ENCODE data around the gene CYP46A1. TPM values are rescaled to one million over a fixed set of nuclear protein-coding genes. Genes with fewer than 3 reads are reported as not detected.
A peak's percentile ranks its signal among the peaks of the same experiment; 100 is the strongest.

Gene CYP46A1
- total RNA-seq, 4 donors from 2014 or later = 0.04 to 1.1 TPM; not detected in 2

DNA sequence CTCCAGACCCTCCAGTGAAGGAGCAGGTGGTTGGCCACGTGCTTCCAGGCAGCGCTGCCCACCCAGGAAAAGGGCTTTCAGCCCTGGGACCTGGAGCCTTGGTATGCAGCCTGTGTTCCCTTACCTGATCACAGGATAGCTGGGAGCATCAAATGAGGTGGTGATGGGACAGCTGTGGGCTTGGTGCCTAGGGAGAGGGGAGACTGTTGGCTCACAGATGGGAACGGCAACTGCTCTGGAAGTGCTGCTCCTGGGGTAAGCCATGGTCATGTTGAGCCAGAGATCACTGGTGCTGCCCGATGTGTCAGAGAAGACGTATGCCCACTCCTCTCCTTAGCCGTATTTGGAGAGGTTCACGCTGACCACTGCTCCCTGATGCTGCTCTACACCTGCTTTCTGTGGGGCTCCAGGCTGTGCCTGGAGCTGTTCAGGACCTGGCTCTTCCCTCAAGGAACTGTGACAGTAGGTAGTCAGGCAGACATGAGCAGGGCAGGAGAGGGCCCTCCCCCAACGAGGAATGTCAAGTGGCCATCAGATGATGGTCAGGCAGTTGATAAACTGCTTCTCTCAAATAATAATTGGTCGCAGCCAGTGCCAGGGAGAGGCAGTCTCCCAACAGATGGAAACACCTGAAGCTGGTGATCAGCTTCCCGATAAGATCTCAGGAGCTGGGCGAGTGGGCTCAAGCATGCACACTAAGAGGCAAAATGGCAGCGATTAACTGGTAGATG, 2.8 kb upstream of the CYP46A1 start:
- WGBS, 2 donors = 80 to 81% methylated on average over 7 to 11 of the region's 12 CpGs
- peaks cover 11 to 19% (median 12%) of the 10 kb centered on the region in 3 donors for H3K4me1 ChIP-seq
- no peaks in the 10 kb centered on the region for H3K36me3 ChIP-seq
- peaks cover 0 to 23% (median 12%) of the 10 kb centered on the region in 3 donors for H3K9me3 ChIP-seq
- DNase-seq = no peak
- intact Hi-C loops (cut with DNase I) = loop anchor here (5.0 kb wide), 1 partner anchor 206 kb away; no protein-coding TSS in a partner anchor
- H3K27me3 ChIP-seq = peaks cover 0 to 22% (median 0%) of the 10 kb centered on the region in 4 donors
- H3K4me3 ChIP-seq = no peak overlapping the region
- no peak overlapping the region for H3K27ac ChIP-seq
- TF ChIP-seq, protein P1, sequence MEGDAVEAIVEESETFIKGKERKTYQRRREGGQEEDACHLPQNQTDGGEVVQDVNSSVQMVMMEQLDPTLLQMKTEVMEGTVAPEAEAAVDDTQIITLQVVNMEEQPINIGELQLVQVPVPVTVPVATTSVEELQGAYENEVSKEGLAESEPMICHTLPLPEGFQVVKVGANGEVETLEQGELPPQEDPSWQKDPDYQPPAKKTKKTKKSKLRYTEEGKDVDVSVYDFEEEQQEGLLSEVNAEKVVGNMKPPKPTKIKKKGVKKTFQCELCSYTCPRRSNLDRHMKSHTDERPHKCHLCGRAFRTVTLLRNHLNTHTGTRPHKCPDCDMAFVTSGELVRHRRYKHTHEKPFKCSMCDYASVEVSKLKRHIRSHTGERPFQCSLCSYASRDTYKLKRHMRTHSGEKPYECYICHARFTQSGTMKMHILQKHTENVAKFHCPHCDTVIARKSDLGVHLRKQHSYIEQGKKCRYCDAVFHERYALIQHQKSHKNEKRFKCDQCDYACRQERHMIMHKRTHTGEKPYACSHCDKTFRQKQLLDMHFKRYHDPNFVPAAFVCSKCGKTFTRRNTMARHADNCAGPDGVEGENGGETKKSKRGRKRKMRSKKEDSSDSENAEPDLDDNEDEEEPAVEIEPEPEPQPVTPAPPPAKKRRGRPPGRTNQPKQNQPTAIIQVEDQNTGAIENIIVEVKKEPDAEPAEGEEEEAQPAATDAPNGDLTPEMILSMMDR (IDR thresholded peaks at IDR 0.05) = no peak
- no peak for TF ChIP-seq POLR2A (IDR thresholded peaks at IDR 0.05)

DNA sequence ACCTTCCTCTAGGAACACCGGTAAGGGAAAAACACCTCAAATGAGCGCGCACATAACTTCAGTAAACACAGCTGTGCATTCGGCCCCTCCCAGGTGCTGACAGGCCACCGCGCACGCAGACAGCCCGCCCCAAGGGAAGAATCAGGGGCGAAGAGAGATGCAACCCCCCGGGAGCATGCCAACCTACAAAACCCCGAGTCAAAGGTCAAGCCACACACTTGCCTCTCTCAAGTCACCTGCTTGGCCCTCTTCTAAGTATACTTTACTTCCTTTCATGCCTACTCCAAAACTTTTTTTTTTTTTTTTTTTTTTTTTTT, 2.3 kb upstream of the CYP46A1 start:
- DNase-seq = no peak
- peaks cover 11 to 19% (median 12%) of the 10 kb centered on the region in 3 donors for H3K4me1 ChIP-seq
- H3K27me3 ChIP-seq = peaks cover 0 to 19% (median 0%) of the 10 kb centered on the region in 4 donors
- no peak overlapping the region for H3K27ac ChIP-seq
- peaks cover 0 to 23% (median 12%) of the 10 kb centered on the region in 3 donors for H3K9me3 ChIP-seq
- intact Hi-C loops (cut with DNase I) = loop anchor here (5.0 kb wide), 1 partner anchor 206 kb away; no protein-coding TSS in a partner anchor
- no peaks in the 10 kb centered on the region for H3K36me3 ChIP-seq
- 62 to 69% methylated on average over 9 to 11 of the region's 11 CpGs for WGBS, 2 donors
- H3K4me3 ChIP-seq = no peak overlapping the region
- TF ChIP-seq, protein P1 (IDR thresholded peaks at IDR 0.05) = no peak
- no peak for TF ChIP-seq POLR2A (IDR thresholded peaks at IDR 0.05)

DNA sequence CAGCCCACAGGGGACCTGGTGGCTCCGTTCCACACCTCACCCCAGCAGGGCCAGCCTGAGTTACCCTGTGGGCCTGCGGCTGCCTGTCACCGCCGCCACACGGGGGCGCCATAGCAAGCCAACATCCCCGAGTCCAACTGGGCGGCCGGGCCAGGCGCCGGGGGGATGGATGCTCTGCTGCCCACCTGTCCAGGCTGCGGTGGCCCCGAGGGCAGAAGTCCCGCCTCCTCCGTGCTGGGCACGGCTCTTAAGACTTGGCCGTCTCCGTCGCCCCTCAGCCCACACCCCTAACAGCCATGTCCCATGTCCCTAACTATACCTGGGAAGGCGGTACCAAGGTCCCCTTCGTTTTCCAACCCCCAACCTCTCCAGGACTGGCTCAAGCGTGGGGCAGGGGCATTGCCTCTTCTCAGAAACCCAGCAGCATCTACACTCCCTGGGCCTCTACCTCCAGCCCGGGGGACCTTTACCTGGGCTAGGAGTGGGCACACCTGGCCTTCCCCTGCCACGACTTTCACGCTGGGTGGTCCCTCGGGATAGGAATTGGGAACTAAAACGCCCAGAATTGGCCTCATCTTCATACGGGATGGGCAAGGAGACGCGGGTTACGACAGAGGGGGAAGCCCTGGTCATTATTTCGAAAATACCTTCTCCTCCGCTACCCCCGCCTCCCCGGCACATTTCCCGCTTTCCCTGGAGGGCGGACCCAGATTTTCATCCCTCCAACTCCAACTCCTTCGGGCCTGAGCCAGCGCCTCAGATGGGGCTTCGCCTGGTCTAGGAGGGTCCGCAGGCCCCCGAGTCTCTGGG, 1.1 kb upstream of the CYP46A1 start:
- TF ChIP-seq POLR2A (IDR thresholded peaks at IDR 0.05) = no peak
- TF ChIP-seq, protein P1 (IDR thresholded peaks at IDR 0.05) = peak; percentile 60 to 97 (median 80)
- intact Hi-C loops (cut with DNase I) = loop anchor here (5.0 kb wide), 1 partner anchor 204 kb away; no protein-coding TSS in a partner anchor
- H3K36me3 ChIP-seq = no peaks in the 10 kb centered on the region
- 1% methylated on average over 12 to 13 of the region's 42 CpGs for WGBS, 2 donors
- peaks cover 11 to 19% (median 12%) of the 10 kb centered on the region in 3 donors for H3K4me1 ChIP-seq
- no peak for DNase-seq
- peak overlapping the region; percentile 59 to 77 (median 68) for H3K4me3 ChIP-seq
- H3K27ac ChIP-seq = peak overlapping the region; percentile 77 to 92 (median 82)
- peaks cover 0 to 11% (median 4%) of the 10 kb centered on the region in 3 donors for H3K9me3 ChIP-seq
- peaks cover 0 to 31% (median 0%) of the 10 kb centered on the region in 4 donors for H3K27me3 ChIP-seq

- no peaks in the 10 kb centered on the region for H3K9me3 ChIP-seq
- H3K27me3 ChIP-seq = peaks cover 0 to 45% (median 0%) of the 10 kb centered on the region in 4 donors
- TF ChIP-seq POLR2A (IDR thresholded peaks at IDR 0.05) = no peak
- TF ChIP-seq, protein P1 (IDR thresholded peaks at IDR 0.05) = peak in 1 of 6 experiments; percentile 11
- 14 to 52% methylated on average over 2 to 10 of the region's 45 CpGs for WGBS, 2 donors
- H3K4me3 ChIP-seq = peak overlapping the region; percentile 41 to 77 (median 60)
- H3K36me3 ChIP-seq = no peaks in the 10 kb centered on the region
- intact Hi-C loops (cut with DNase I) = loop anchor here (5.0 kb wide), 1 partner anchor 203 kb away; no protein-coding TSS in a partner anchor
- H3K4me1 ChIP-seq = peaks cover 11 to 19% (median 12%) of the 10 kb centered on the region in 3 donors
- no peak for DNase-seq
- H3K27ac ChIP-seq = peak overlapping the region in 2 of 4 donors; percentile 44 to 77
Observed at GRCh38 chr14:99684410-99684934, 374 bp downstream of the CYP46A1 start.
